ENCODE results near the gene TUBG2.

Gene TUBG2

DNA sequence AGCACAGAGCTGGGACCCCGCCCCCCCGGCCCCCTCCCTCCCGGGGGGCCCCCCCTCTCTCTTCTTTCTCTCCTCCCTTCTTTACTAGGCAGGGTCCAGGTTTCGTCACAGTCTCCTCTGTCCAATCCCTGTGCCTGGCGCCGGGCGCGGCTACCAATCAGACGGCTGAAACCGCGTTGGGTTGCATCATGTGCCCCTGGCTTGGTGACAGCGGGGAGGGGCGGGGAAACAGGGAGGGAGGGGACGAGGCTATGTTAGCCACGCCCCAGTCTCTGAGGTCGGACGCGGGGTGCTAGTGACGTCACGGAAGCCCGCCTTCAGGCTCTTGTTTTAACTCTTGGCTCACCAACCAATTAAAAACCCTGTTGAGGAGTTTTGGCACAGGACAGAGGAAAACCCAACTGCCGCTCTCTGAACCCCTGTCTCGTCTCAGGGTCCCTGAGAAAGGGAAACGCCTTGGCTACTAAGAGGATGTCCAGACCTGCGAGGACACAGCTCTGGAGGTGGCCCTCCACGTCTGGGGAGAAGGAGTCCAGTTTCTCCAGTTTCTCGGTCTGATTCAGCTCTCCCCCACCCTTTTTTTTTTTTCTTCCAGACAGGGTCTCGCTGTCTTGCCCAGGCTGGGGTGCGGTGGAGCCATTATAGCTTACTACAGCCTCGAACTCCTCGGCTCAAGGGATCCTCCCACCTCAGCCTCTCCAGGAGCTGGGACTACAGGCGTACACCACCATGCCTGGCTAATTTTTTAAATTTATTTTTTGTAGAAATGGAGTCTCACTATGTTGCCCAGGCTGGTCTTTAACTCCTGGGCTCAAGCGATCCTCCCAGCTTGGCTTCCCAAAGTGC, 18.2 kb downstream of the TUBG2 start:
- DNase-seq (ENCODE audit: low spot score) = peak; percentile 99

DNA sequence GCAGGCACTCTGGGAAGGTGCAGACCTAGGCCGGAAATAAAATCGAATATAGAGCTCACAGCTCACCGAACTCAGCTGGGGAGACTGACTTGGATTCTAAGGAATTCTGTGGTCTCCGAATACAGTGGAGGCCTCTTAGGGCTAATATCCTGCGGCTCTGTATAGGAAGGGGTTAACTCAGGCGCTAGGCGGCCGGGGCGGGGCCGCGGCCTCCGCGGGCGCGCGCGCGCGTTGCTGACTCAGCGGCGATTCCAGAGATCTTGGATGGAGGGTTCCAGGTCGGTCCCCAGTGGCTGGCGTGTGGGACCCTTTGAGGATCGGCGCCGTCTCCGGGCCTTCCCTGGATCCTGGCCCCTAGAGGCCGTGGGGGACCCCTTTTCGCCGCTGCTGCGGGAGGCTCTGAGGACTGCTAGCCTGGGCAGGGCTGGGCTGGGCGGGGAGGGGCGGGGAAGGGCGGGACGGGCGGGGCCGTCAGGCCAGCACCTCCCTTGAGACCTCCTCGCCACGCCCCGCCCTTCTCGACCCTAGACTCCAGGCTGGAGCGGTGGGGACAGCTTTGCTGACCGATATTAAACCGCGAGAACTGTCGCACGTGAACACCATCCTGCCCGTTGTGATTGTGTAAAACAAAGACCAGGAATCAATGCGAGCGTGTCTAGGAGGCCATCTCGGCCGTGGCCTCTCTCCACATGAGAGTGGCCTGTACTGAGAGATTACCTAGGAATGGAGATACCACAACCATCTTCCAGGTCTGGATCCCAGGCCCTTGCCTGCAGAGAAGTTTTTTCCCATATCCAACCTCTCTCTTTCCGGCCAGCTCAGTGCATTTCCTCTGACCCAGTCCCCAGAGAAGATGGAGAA, 19.1 kb downstream of the TUBG2 start:
- peak; percentile 80 for DNase-seq (ENCODE audit: low spot score)

- DNase-seq (ENCODE audit: low spot score) = no peak
These were observed 19.9 kb downstream of the TUBG2 start for GRCh38 chr17:42678951-42679491.

DNA sequence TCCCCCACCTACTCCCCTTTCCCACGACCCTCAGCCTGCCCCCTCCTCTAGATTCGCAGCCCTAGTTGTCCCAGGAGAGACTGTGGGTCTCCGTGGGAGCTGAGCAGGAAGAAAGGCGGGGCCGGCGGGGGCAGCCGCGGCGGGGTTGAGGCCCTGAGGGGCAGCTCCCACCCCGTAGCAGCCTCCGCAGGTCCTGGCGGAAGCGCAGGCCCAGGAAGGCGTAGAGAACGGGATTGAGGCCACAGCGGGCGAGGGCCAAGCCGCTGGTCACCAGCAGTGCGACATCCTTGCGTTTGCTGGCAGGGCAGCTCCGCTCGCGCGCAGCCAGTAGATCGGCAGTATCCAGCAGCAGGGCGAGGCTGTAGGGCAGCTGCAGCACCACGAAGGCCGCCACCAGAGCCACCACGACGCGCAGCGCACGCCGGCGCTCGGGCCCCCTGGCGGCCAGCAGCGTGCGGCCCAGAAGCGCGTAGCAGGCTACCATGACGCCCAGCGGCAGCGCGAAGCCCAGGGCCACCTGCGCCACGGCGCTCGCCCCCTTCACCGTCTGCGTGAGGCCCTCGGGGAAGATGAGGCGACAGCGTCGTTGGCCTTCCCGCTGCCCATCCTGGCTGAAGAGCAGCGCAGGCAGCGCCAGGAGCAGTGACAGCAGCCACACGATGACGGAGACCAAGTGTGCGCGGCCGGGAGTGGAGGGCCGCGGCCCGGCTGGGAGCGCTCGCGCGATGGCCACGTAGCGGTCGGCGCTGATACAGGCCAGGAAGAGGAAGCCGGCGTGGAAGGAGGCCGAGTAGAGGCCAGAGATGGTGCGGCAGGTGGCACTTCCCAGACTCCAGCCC, 20.6 kb downstream of the TUBG2 start:
- DNase-seq (ENCODE audit: low spot score) = peak; percentile 45

GRCh38 chr17:42680331-42680808, 21.3 kb downstream of the TUBG2 start:
- no peak for DNase-seq (ENCODE audit: low spot score)

DNA sequence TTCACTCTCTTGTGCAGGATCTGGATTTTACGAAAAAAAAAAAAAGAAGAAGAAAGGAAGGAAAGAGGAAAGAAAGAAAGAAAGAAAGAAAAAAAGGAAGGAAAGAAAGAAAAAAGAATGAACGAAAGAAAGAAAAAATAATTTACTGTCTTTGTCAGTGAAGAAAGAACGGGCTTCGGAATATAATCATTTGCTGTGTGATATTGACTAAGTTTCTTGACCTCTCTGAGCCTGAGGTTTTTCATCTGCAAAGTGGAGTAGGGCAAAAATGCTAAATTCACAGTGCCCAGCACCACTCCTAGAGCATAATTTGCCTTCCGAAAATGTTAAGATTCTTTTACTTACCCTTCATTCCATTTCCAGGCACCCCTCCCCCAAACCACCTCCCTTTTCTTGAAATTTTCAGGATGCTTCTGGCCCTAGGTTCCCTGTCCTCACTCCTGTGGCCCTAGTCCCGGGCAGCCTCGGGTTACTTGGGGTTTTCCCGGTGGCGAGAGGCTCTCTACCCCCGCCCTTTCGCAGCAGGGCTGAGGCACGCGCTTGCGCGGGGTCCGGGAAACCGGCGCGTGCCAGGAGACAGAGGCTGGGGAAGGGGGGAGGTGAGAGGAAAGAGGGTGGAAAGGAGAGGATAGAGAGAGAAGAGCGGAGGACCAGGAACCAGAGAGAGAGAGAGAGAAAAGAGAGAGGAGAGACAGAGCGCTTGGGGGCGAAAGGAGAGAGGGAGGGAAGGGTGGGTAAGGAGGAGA, 23.1 kb downstream of the TUBG2 start, which contains the start of gene CNTNAP1:
Gene CNTNAP1 (plus strand): TSS at position 556 of the 746 bp plus-strand sequence. CDS start 299 bp downstream, outside the sequence.
- no peak for DNase-seq (ENCODE audit: low spot score)

DNA sequence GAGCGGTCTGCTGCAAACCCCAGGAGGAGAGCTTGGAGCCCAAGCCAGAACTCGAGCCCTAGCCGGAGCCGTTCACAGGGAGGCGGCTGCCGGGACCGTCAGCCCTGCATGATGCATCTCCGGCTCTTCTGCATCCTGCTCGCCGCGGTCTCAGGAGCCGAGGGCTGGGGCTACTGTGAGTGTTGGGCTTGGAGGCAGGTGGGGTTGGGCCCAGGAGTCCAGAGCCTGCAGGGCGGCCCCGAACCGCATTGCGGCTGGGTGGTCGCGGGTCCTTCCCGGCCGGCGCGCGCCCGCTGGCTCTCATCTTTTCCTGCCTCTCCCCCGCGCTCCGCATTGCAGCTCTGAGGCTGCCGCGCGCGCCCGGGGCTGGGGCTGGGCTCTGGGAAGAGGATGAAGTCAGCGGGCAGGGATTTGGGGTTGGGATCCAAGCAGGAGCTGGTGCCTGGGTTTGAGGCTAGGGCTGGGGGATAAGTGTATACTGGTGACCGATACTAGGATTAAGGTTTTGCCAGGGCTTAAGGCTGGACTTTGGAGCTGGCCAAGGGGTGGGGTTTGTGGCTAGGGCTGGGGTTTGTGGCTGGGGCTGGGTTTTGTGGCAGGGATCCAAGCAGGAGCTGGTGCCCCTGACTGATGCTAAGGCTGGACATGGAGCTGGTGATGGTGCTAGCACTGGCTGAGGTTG, 23.8 kb downstream of the TUBG2 start:
- no peak for DNase-seq (ENCODE audit: low spot score)

GRCh38 chr17:42683407-42684034, 24.4 kb downstream of the TUBG2 start:
- no peak for DNase-seq (ENCODE audit: low spot score)

DNA sequence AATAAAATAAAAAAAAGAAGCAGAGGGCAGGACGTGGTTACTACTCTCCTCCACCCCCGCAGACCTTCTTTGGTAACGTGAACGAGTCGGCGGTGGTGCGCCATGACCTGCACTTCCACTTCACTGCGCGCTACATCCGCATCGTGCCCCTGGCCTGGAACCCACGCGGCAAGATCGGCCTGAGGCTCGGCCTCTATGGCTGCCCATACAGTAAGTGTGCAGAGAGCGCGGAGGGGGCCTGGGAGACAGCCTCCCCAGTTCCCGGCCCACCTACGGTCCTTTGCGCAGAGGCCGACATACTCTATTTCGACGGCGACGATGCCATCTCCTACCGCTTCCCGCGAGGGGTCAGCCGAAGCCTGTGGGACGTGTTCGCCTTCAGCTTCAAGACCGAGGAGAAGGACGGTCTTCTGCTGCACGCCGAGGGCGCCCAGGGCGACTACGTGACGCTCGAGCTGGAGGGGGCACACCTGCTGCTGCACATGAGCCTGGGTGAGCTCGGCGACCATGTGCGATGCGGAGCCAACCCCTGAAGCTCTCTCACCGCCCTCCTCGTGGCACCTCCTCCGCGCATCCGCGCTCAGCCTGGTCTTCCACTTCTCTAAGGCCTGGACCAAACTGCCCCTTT, 26.0 kb downstream of the TUBG2 start:
- DNase-seq (ENCODE audit: low spot score) = no peak

GRCh38 chr17:42685831-42686230, 26.7 kb downstream of the TUBG2 start:
- DNase-seq (ENCODE audit: low spot score) = no peak

GRCh38 chr17:42686520-42687128, 27.5 kb downstream of the TUBG2 start:
- DNase-seq (ENCODE audit: low spot score) = no peak

GRCh38 chr17:42687707-42688320, 28.7 kb downstream of the TUBG2 start:
- no peak for DNase-seq (ENCODE audit: low spot score)

GRCh38 chr17:42690596-42690995, 31.5 kb downstream of the TUBG2 start:
- DNase-seq (ENCODE audit: low spot score) = no peak

DNA sequence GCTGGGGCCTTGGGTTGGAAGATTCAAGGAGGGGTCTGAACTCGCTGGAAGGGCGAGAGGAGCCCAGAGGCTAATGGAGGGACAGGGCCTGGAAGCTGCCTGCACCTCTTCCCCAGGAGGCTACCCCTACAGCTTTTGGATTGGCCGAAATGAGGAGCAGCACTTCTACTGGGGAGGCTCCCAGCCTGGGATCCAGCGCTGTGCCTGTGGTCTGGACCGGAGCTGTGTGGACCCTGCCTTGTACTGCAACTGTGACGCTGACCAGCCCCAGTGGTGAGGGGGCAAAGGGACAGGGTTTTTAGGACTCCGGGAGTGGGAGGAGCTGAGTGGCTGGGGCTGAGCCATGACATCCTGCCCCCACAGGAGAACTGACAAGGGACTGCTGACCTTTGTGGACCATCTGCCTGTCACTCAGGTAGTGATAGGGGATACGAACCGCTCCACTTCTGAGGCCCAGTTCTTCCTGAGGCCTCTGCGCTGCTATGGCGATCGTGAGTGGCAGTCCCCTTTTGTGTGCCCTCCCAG, 32.0 kb downstream of the TUBG2 start:
- DNase-seq (ENCODE audit: low spot score) = no peak

DNA sequence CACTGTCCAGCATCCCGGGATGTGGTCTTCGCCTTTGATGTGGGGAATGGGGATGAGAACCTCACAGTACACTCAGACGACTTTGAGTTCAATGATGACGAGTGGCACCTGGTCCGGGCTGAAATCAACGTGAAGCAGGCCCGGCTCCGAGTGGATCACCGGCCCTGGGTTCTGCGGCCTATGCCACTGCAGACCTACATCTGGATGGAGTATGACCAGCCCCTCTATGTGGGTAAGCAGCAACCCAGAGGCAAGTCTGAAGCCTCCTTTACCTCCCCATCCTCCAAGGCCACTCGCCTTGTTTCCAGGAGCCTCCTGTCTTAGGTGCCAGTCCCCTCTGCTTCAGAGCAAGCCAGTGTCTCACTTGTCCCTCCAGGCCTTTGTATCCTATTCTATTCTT, 33.4 kb downstream of the TUBG2 start:
- DNase-seq (ENCODE audit: low spot score) = no peak

- DNase-seq (ENCODE audit: low spot score) = no peak
These were observed 35.4 kb downstream of the TUBG2 start for GRCh38 chr17:42694524-42694923.

- DNase-seq (ENCODE audit: low spot score) = no peak
These were observed 36.4 kb downstream of the TUBG2 start for GRCh38 chr17:42695500-42695899.

All from pons (tissue), 1 donor.